ENCODE data around the gene HNRNPK.

The HNRNPK gene

GRCh38 chr9:83966209-83966582, 13.8 kb downstream of the HNRNPK start:
- DNase-seq (ENCODE audit: extremely low read depth, low read depth), result no peak
- TF ChIP-seq CTCF (IDR thresholded peaks at IDR 0.05; ENCODE audit: low read depth, low read length), result no peak

- DNase-seq (ENCODE audit: extremely low read depth, low read depth), result no peak
- TF ChIP-seq CTCF (IDR thresholded peaks at IDR 0.05; ENCODE audit: low read depth, low read length), result no peak
Measured at GRCh38 chr9:83965350-83966208, 14.4 kb downstream of the HNRNPK start.

- TF ChIP-seq CTCF (IDR thresholded peaks at IDR 0.05; ENCODE audit: low read depth, low read length), result no peak
- no peak for DNase-seq (ENCODE audit: extremely low read depth, low read depth)
Measured at GRCh38 chr9:83964973-83965349, 15.1 kb downstream of the HNRNPK start.

GRCh38 chr9:83962165-83962564, 17.9 kb downstream of the HNRNPK start:
- no peak for TF ChIP-seq CTCF (IDR thresholded peaks at IDR 0.05; ENCODE audit: low read depth, low read length)
- DNase-seq (ENCODE audit: extremely low read depth, low read depth), result no peak

GRCh38 chr9:83960991-83961390, 19.0 kb downstream of the HNRNPK start:
- TF ChIP-seq CTCF (IDR thresholded peaks at IDR 0.05; ENCODE audit: low read depth, low read length), result no peak
- DNase-seq (ENCODE audit: extremely low read depth, low read depth), result no peak

GRCh38 chr9:83959061-83959460, 21.0 kb downstream of the HNRNPK start:
- no peak for TF ChIP-seq CTCF (IDR thresholded peaks at IDR 0.05; ENCODE audit: low read depth, low read length)
- peak; percentile 90 for DNase-seq (ENCODE audit: extremely low read depth, low read depth)

GRCh38 chr9:83957248-83957513, 22.8 kb downstream of the HNRNPK start:
- no peak for TF ChIP-seq CTCF (IDR thresholded peaks at IDR 0.05; ENCODE audit: low read depth, low read length)
- DNase-seq (ENCODE audit: extremely low read depth, low read depth), result no peak
